GM12878 (cell line): Measurements from ENCODE around the gene ZNF410. TPM values are rescaled to one million over a fixed set of nuclear protein-coding genes. Genes with fewer than 3 reads are reported as not detected.

Experiments used
- ATF7 ChIP-seq: fragments of 450-650 bp; IDR thresholded peaks from 2 replicates; pipeline ENCODE4 v1.6.1; 2016; ENCODE audit warnings: low read depth, mild to moderate bottlenecking
- BRCA1 ChIP-seq: IDR thresholded peaks from 2 replicates; pipeline ENCODE4 v1.6.1; 2011; ENCODE audit warnings: low read depth, low read length, improper control_type of control experiment
- CBFB ChIP-seq: IDR thresholded peaks from 2 replicates; pipeline ENCODE4 v1.6.1; 2016; ENCODE audit warnings: antibody characterized with exemption, low read depth
- CUX1 ChIP-seq: IDR thresholded peaks from 2 replicates; pipeline ENCODE4 v1.6.1; 2012; ENCODE audit warnings: improper control_type of control experiment, low read depth, low read length; ENCODE audit not compliant: insufficient replicate concordance
- GABPA ChIP-seq: IDR thresholded peaks from 2 replicates; pipeline ENCODE4 v1.6.1; 2014; ENCODE audit warnings: antibody characterized with exemption, low read depth, mild to moderate bottlenecking, inconsistent platforms
- KLF5 ChIP-seq: fragments of 450-650 bp; IDR thresholded peaks from 2 replicates; pipeline ENCODE4 v1.6.1; 2014; ENCODE audit warnings: mild to moderate bottlenecking; ENCODE audit not compliant: partially characterized antibody
- MTA3 ChIP-seq: IDR thresholded peaks from 2 replicates; pipeline ENCODE4 v1.6.1; 2012; ENCODE audit warnings: low read length, inconsistent platforms, borderline replicate concordance
- MXI1 ChIP-seq: fragments of 150-350 bp; IDR thresholded peaks from 2 replicates; pipeline ENCODE4 v1.6.1; 2011; ENCODE audit warnings: low read depth, mild to moderate bottlenecking, inconsistent platforms, low read length, improper control_type of control experiment
- POLR2A ChIP-seq: IDR thresholded peaks from 2 replicates; pipeline ENCODE4 v1.6.1; 2011; ENCODE audit warnings: low read depth, mild to moderate bottlenecking, low read length
- POU2F2 ChIP-seq: IDR thresholded peaks from 3 replicates; pipeline ENCODE4 v1.6.1; 2011; ENCODE audit warnings: low read depth, mild to moderate bottlenecking, low read length, borderline replicate concordance
- SIX5 ChIP-seq: IDR thresholded peaks from 2 replicates; pipeline ENCODE4 v1.6.1; 2011; ENCODE audit warnings: mild to moderate bottlenecking, low read depth, low read length, moderate library complexity; ENCODE audit not compliant: severe bottlenecking
- SMAD5 ChIP-seq: IDR thresholded peaks from 2 replicates; pipeline ENCODE4 v1.6.1; 2016; ENCODE audit warnings: antibody characterized with exemption, low read depth
- TCF3 ChIP-seq: IDR thresholded peaks from 2 replicates; pipeline ENCODE4 v1.6.1; 2012; ENCODE audit warnings: low read depth, mild to moderate bottlenecking, low read length, borderline replicate concordance; ENCODE audit not compliant: insufficient read depth
- ZNF207 ChIP-seq: fragments of 450-650 bp; IDR thresholded peaks from 2 replicates; pipeline ENCODE4 v1.6.1; 2014; ENCODE audit warnings: antibody characterized with exemption, mild to moderate bottlenecking, borderline replicate concordance
- ZNF274 ChIP-seq: IDR thresholded peaks from one replicate; pipeline ENCODE4 v1.8.0; 2011; ENCODE audit not compliant: insufficient read length, insufficient read depth
- ZZZ3 ChIP-seq: IDR thresholded peaks from 2 replicates; pipeline ENCODE4 v1.6.1; 2011; ENCODE audit warnings: low read depth; ENCODE audit not compliant: control insufficient read depth, insufficient read length
- polyA plus RNA-seq, 11 experiments: library from polyadenylated mRNA; depleted of rRNA in 4 of 11; unstranded in 6 of 11; stranded (reverse) in 5 of 11; fragments of >200 nt; fragmentation: Nextera tagmentation in 4 of 11; fragmentation: Illumina TruSeq in 1 of 11; extraction: Ambion mirVana in 4 of 11; extraction: Trizol in 1 of 11; gene quantifications; 1 replicate in 1 of 11; 2 replicates in 10 of 11; pipeline versions ENCODE4 v1.2.1 to v1.2.3, GENCODE V29; 2011 to 2016; ENCODE audit warnings: inconsistent platforms in 2 of 11, missing spikeins in 2 of 11, low read depth in 1 of 11
- total RNA-seq, 4 experiments: library from RNA; depleted of rRNA in 3 of 4; stranded (reverse); fragments of >200 nt in 3 of 4; fragmentation: Illumina TruSeq in 1 of 4; extraction: Trizol in 1 of 4; gene quantifications; 2 replicates each; pipeline versions ENCODE4 v1.2.1 to v1.2.3, GENCODE V29; 2013 to 2021
- TF ChIP-seq, protein P1 (sequence below): fragments of 450-650 bp; IDR thresholded peaks from 2 replicates; pipeline ENCODE4 v1.6.1; 2016; ENCODE audit warnings: mild to moderate bottlenecking, moderate library complexity, borderline replicate concordance

Gene ZNF410
- total and polyA plus RNA-seq, 10 of the 15 experiments (the other 5 are each of a cell fraction or from before 2014, with no cell fraction given) = 31.2 to 56.6 (median 47.7) TPM

GRCh38 chr14:73851567-73852382, 34.9 kb upstream of the ZNF410 start, which contains the start of gene PTGR2 (continued):
- TF ChIP-seq TCF3 (no peak), CUX1 (no peak), POU2F2 (peak; percentile 53; the same call in 1 of the 3 replicates), KLF5 (no peak), ZZZ3 (no peak), ATF7 (peak; percentile 77), GABPA (no peak), ZNF207 (peak; percentile 77; the same call in 1 of the 2 replicates), MTA3 (no peak), BRCA1 (peak; percentile 70), CBFB (peak; percentile 86), SMAD5 (peak; percentile 86), MXI1 (no peak), ZNF274 (no peak), SIX5 (no peak), POLR2A (peak; percentile 93)
- TF ChIP-seq, protein P1, sequence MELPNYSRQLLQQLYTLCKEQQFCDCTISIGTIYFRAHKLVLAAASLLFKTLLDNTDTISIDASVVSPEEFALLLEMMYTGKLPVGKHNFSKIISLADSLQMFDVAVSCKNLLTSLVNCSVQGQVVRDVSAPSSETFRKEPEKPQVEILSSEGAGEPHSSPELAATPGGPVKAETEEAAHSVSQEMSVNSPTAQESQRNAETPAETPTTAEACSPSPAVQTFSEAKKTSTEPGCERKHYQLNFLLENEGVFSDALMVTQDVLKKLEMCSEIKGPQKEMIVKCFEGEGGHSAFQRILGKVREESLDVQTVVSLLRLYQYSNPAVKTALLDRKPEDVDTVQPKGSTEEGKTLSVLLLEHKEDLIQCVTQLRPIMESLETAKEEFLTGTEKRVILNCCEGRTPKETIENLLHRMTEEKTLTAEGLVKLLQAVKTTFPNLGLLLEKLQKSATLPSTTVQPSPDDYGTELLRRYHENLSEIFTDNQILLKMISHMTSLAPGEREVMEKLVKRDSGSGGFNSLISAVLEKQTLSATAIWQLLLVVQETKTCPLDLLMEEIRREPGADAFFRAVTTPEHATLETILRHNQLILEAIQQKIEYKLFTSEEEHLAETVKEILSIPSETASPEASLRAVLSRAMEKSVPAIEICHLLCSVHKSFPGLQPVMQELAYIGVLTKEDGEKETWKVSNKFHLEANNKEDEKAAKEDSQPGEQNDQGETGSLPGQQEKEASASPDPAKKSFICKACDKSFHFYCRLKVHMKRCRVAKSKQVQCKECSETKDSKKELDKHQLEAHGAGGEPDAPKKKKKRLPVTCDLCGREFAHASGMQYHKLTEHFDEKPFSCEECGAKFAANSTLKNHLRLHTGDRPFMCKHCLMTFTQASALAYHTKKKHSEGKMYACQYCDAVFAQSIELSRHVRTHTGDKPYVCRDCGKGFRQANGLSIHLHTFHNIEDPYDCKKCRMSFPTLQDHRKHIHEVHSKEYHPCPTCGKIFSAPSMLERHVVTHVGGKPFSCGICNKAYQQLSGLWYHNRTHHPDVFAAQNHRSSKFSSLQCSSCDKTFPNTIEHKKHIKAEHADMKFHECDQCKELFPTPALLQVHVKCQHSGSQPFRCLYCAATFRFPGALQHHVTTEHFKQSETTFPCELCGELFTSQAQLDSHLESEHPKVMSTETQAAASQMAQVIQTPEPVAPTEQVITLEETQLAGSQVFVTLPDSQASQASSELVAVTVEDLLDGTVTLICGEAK = 0 out of 2 replicates have a peak, but pooled peaks have one; percentile 1
